HG03354 (cell line): ENCODE measurements around the gene ISM2.
A peak's percentile ranks its signal among the peaks of the same experiment; 100 is the strongest.
"Not testable (repeated sequence)": the region's sequence is repeated elsewhere in the genome, so short reads cannot be mapped to it uniquely, and the experiment has no call there.

ENCODE experiments used
- ATAC-seq: cut with Tn5 transposase; IDR thresholded peaks from one replicate; pipeline ENCODE4 v1.9.1; 2021; ENCODE audit warnings: mild to moderate bottlenecking; ENCODE audit not compliant: unreplicated experiment, poor library complexity, severe bottlenecking

Gene ISM2

DNA sequence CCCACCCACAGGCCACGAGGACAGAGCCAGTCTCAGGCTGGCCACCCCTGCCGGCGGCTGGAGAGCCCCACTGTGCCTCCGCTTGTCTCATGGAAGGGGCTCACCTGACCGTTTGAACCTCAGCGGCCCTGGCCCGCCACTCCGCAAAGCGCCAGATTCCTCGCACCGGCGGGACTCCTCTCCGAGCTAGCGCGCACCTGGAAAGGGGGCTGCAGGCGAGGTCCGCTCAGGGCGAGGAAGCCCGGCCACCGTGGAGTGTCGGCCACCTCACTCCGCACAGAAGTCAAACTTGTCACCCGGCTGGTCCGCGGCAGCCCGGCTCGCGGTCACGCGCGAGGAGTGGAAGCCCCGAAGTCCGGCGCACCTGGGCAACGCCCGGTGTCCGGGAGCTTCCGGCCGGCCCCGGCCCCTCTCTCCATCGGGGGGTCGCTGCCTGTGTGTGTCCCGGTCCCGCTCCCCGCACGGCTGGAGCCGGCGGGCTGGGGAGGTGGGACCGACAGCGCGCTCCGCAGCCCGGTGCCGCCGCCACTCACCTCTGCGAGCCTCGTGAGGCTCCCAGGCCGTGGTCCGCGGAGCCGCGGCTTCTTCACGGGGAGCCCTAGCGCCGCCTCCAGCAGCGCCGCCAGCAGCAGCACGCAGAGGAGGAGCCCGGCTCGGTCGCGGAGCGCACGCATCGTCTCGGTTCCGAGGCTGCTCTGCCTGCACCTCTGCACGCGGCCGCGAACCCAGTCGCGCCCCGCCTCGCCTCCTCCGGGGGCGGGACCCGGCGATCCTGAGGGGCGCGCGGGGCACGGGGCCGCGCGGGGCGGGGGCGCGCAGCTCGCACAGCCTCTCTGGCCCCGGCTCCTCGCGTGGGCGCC lies at the start of gene ISM2:
TSS of gene ISM2 (minus strand) at position 697 of the 860 bp plus-strand sequence. CDS start at position 674, 23 bp downstream.
- peak; percentile 75 for ATAC-seq

DNA sequence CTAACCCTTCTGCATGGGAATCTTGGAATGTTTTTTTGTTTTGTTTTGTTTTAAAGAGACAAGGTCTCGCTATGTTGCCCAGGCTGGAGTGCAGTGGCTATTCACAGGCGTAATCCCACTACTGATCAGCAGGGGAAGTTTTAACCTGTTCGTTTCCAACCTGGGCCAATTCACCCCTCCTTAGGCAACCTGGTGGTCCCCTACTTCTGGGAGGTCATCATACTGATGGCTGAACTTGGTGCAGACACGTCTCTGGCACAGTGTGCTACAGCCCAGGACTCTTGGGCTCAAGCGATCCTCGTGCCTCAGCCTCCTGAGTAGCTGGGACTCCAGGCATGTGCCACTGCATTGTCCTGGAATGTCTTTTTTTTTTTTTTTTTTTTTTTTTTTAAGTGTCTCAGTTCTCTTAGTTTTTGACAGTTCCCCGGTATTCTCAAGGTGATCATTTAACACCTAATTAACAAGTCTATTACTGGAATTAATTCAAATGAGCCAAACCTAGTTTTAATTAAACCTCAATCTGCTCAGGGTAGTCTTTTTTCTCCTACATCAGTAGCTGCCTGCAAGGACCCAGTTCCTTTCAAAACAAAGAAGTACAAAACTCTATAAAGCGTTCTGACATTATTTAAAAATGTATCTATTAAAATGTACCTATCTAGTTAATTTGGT lies 49.0 kb upstream of the ISM2 start:
- ATAC-seq: no peak

DNA sequence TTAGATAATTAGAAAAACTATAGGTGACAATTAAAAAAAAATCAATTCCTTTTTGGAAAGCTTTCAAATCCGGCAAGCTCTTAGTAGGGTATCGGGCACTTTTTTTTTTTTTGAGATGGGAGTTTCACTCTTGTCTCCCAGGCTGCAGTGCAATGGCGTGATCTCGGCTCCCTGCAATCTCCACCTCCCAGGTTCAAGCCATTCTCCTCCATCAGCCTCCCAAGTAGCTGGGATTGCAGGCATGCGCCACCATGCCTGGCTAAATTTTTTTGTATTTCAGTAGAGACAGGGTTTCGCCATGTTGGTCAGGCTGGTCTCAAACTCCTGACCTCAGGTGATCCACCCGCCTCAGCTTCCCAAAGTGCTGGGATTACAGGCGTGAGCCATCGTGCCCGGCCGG lies 46.6 kb upstream of the ISM2 start:
- ATAC-seq: not testable (repeated sequence)

DNA sequence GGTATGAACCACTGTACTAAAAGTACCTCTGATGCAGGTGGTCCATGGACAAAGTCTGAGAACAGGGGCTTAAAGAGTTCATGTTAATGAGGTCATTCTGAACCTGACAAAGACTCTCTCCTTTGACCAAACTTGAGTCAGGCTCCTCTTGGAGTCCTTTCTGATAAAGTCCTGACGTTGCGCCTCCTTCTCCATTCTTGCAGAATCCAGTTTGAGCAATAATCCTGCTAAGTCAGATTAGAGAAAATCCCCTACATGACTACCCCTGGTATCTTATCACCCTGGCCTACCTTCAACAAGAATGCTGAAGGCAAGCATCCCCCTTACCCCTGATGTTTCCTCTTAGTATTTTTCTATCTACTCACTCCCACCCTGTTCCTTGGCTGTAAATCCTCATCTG lies 46.0 kb upstream of the ISM2 start:
- no peak for ATAC-seq

DNA sequence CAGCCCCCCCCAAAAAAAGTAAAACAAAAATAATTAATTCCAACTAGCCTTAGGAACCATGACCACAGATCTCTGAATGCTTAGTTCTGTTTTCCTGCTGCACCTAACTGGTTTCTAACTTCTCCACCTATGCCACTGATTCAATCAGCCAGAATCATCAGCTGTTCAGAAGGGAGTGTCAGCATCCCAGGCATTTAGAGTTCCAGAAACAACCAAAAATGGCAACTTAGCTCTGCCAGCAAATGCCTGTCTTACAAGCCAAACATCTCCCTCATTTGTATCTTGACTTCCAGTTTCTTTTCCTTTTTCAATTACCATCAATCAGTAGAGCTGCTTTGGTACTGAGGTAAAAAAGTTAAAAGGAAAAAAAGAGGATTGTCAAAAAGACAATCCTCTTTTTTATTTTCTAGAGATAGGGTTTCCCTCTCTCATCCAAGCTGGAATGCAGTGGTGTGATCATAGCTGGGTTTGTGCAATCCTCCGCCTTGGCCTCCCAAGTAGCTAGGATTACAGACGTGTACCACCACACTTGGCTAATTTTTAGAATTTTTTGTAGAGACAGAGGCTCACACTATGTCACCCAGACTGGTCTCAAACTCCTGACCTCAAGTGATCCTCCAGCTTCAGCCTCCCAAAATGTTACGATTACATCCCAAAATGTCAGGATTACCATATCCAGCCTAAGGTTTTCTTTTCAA lies 45.2 kb upstream of the ISM2 start:
- ATAC-seq: no peak

DNA sequence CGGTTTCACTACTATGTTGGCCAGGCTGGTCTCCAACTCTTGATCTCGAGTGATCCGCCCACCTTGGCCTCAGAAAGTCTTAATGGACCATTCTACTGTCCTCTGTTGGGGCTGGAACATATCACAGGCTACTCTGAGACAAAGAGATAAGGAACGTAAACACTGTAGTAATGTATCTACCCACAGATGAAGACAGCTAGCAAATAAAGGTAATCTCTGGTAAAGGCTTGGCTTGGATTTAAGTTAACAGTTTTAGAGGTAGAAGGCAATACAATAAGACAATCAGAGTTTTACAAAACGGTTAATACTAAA lies 44.6 kb upstream of the ISM2 start:
- ATAC-seq: no peak

DNA sequence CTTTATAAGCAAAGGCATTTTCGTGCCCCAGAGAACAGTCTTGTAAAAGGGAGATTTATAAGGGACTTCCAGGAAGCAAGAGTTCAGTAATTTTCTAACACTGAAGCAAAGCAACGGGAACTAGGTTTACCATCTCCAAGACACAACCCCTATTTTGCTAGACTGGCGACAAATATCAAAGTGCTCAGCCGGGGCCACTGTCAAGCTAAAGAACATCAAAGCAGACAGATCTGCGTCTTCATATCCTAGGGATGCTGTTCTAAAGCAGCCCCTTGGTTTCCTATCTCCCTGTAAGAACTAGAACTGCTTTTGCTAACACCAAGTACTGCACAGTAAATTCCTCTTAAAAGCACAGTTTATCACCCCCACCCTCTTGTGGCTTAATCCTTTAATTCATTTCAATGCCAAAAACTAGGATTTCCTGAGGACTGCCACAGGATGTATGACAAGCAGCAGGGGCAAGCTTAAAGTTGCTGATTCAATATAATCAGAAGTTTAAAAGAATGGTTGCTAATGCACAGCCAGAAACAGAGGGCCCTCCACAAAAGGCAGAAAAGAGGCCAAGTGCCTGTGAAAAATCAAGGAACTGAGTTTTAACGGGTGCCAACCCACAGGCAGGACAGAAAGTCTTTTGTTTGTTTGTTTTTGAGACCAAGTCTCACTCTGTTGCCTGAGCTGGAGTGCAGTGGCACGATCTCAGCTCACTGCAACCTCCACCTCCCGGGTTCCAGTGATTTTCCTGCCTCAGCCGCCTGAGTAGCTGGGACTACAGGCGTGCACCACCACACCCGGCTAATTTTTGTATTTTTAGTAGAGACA lies 44.0 kb upstream of the ISM2 start:
- no peak for ATAC-seq

DNA sequence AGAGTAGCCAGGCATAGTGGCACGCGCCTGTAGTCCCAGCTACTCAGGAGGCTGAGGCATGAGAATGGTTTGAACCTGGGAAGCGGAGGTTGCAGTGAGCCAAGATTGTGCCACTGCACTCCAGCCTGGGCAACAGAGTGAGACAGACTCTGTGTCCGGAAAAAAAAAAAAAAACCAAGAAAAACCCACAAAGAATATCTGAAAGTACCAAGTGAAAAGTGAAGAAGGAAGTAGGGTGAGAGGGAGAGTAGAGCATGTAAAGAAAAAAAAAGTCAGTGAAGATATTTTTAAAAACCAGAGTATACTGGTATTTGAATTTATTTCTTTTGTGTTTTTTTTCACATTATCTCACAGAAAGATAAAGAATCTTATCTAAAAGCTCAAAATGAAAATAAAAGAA lies 43.3 kb upstream of the ISM2 start:
- ATAC-seq: no peak

DNA sequence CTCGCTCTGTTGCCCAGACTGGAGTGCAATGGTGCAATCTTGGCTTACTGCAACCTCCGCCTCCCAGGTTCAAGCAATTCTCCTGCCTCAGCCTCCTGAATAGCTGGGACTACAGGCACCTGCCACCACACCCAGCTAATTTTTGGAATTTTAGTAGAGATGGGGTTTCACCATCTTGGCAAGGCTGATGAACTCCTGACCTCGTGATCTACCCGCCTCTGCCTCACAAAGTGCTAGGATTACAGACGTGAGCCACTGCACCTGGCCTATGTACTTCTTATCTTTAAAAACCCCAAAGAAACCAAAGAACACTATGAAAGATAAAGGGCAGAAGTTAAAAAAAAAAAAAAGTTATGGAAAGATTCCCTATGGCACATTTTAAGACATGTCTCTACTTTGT lies 38.3 kb upstream of the ISM2 start:
- ATAC-seq: not testable (repeated sequence)

DNA sequence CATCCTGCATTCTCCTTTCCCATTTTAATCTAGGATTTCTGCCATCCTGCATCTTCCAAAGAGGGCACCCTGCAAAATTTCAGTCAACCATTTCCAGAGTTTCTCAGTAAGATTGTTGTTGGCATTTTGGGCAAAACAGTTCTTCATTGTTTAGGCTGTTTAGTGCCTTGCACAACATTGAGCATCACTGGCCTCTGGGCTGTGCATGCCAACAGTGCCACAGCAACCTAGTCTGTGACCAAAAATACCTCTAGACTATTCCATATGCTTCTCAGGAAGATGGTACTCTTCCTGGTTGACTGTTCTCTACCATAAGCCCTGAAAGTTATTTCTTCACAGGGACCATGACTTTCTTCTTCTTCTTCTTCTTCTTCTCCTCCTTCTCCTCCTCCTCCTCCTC lies 32.5 kb upstream of the ISM2 start:
- ATAC-seq: no peak

DNA sequence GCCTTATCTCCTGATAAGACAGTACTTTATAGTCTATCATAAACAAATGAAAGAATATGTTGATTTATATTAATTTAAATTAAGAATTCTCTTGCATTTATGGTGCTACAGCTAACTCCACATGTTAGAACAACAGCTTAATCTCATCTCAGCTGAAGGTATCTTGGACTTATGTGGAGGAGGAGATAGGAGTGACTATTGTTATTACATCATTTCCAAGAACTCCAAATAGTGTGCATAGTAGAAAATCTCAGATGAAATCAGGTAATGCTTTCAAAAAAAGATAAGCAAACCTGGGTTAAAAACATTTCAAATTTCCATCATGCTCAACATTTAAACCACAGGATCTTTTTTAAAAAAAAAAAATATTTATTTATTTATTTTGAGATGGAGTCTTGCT lies 31.3 kb upstream of the ISM2 start:
- ATAC-seq: no peak

DNA sequence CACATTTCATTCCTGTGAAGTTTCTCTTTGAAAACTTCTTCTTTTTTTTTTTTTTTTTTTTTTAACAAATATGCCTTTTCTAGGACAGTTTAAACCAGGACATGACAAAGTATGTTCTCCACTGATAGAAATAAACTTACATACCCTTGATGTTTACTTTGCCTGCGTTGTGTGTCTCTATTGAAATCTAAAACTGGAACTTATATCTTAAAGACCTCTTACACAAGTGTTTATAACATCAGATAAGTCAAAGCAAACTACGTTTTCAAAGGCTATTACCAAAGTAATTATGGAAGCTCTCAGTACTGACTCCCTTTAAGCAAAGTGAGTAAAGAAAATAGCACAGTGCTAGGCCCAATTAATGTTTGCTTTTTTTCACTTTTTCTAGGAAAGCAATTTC lies 30.6 kb upstream of the ISM2 start:
- ATAC-seq: no peak

DNA sequence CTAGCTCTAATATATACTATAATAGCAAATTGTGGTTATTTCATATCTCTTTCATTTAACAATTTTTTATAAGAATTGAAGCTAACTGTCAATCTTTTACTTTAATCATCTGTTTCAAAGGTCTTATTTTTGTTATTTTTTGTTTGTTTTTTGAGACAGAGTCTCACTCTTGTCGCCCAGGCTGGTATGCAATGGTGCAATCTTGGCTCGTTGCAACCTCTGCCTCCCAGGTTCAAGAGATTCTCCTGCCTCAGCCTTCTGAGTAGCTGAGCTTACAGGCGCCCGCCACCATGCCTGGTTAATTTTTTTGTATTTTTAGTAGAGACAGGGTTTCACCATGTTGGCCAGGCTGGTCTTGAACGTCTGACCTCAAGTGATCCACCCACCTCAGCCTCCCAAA lies 30.1 kb upstream of the ISM2 start:
- not testable (repeated sequence) for ATAC-seq

DNA sequence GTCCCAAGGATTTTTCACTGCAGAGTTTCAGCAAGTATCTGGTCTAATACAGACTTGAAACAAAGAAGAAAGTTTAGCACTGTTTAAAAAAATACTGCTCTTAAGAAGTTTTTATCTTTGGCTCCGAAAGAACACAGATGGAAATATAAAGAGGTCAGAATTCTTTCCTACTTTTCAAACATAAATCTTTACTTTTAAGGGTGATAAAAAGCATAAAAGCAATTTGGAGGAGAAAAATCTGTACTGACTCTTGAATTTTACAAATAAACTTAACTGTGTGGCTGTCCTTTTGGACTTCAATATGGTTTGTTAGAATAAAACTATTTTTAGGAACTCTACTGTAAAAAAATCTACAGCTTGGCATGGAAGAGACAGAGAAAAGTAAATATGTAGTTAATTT lies 27.6 kb upstream of the ISM2 start:
- ATAC-seq: no peak

DNA sequence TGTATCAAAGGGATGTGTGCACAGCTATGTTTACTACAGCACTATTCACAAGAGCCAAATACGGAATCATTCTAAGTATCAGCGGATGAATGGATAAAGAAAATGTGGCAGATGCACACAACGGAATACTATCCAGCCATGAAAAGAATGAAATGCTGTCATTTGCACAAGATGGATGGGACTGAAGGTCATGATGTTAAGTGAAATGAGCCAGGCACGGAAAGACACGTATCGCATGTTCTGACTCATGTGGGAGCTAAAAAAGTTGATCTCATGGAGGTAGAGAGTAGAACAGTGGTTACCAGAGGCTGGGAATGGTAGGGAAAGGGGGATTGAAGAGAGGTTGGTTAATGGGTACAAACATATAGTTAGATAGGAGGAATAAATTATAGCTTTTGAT lies 25.9 kb upstream of the ISM2 start:
- no peak for ATAC-seq

DNA sequence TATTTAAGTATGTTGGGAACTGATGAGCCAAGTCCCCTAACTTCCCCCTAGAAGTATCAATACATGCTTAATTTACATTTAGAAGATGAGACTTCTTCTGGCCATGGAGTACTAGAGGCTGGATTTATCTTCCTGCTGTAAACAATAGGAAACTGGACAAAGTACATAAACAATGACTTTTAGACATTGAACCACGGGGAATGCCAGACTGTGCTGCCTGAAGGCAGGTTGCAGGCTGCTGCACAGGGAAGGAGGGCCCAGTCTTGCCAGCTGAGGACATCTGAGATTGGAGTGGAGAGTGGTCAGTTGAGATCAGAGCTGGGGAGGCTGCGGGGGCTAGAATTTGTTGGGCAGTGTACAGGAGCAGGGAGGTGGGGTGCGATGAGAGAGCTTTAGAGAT lies 24.5 kb upstream of the ISM2 start:
- no peak for ATAC-seq

DNA sequence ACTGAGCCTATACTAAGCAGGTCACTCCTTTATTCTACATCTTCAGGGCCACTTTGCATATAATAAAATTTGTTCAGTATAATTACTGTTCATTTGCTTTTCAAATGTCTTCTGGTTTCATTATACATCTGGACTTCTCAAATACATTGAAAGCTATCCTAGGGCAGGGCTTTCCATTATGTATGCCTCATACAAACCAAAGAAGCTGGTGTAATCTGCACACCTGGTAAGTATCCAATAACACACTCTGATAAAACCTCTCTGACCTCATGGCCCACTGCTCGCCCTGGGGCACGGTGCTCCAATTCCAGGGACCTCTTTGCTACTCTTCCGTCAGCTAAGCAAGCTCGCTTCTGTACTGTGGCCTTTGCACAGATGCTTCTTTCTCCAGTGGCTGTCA lies 21.9 kb upstream of the ISM2 start:
- no peak for ATAC-seq

DNA sequence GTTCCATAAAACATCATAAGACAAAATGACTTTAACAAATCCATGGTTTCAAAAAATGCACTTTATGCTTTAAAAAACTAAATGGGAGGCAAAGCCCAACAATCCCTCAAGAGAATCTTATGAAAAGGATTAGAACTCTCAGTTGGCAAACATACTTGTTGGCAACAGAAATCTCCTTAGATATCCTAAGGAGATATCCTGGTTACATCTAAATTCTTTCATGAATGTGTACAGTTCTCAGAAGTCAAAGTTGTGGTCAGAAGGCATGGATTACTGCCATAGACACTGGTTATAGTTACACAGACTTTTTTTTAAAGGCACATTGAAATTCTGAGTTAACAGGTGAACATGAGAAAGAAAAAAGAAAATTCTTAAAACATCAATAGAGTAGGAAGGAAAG lies 17.5 kb upstream of the ISM2 start:
- no peak for ATAC-seq

DNA sequence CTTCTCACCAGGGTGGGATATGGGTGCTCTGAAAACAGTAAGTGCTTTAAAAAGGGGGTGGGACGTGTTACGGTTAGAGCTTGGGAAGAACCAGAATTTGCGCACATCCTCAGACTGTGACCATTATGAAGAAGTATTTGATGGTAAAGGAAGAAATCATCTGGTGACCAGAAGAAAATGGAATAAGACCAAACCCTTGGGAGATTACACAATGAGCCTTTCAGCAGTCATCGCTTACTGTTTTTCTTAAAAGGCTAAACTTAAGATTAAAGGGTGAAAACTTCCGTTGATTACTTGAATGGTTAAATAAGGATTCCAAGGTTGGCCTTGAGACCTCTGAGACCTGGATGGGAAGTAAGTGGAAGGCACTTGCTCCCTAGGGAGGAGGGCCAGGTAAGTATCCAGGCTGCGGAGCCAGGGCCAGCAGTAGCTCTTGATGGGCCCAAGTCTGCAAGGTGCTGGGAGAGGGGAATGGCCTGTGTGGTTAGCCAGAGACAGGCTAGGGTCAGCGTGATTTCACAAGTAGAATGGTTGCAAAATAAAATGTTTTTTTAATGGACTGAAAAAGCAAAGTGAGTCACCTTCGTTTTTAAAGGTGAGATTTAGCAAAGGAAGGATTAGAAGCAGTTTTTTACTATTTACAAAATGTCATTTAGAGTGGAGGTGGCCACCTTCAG lies 13.0 kb upstream of the ISM2 start:
- no peak for ATAC-seq

DNA sequence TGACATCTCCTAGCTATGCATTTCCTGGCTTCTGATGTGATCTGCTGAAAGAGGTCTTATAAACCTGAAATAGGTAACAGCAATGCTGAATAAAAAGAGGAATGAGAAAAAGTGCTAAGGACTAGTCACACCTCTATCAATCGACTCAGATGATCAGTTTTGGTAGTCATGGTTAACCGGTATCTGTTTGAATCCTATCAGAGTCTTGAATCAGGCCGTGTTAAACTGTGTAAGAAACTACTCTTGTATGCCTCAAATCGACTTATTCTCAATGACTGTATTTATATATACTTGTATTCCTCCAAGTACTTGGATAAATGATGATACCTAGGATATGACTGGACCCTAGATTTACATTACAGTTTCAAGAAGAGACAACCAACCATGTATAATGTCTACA lies 10.8 kb upstream of the ISM2 start:
- ATAC-seq: no peak
